HG02884 (cell line): ENCODE data around the gene TDRD3.

ENCODE experiments used
- ATAC-seq: cut with Tn5 transposase; IDR thresholded peaks from one replicate; pipeline ENCODE4 v1.9.1; 2021; ENCODE audit warnings: mild to moderate bottlenecking, moderate library complexity; ENCODE audit not compliant: unreplicated experiment

The TDRD3 gene

GRCh38 chr13:60572003-60572798, 175.2 kb downstream of the TDRD3 start:
- ATAC-seq: no peak

GRCh38 chr13:60572855-60573254, 175.8 kb downstream of the TDRD3 start:
- ATAC-seq: no peak

- no peak for ATAC-seq
Observed at GRCh38 chr13:60574735-60575134, 177.7 kb downstream of the TDRD3 start.

GRCh38 chr13:60575142-60575541, 178.1 kb downstream of the TDRD3 start:
- ATAC-seq: no peak

- ATAC-seq: no peak
Observed at GRCh38 chr13:60577761-60578160, 180.7 kb downstream of the TDRD3 start.

- ATAC-seq: no peak
Observed at GRCh38 chr13:60583196-60583888, 186.3 kb downstream of the TDRD3 start.

- no peak for ATAC-seq
Observed at GRCh38 chr13:60583911-60584753, 187.1 kb downstream of the TDRD3 start.

GRCh38 chr13:60584976-60585375, 188.0 kb downstream of the TDRD3 start:
- no peak for ATAC-seq

- peak; percentile 46 for ATAC-seq
Observed at GRCh38 chr13:60590800-60591747, 194.1 kb downstream of the TDRD3 start.

GRCh38 chr13:60603049-60603448, 206.0 kb downstream of the TDRD3 start:
- ATAC-seq: no peak

- no peak for ATAC-seq
Observed at GRCh38 chr13:60604058-60604457, 207.0 kb downstream of the TDRD3 start.

- ATAC-seq: no peak
Observed at GRCh38 chr13:60608954-60609353, 211.9 kb downstream of the TDRD3 start.

GRCh38 chr13:60611523-60611922, 214.5 kb downstream of the TDRD3 start:
- no peak for ATAC-seq

GRCh38 chr13:60612593-60612992, 215.6 kb downstream of the TDRD3 start:
- no peak for ATAC-seq

GRCh38 chr13:60613080-60613479, 216.1 kb downstream of the TDRD3 start:
- ATAC-seq: no peak

GRCh38 chr13:60617991-60618733, 221.1 kb downstream of the TDRD3 start:
- ATAC-seq: no peak

- no peak for ATAC-seq
Observed at GRCh38 chr13:60619461-60619860, 222.4 kb downstream of the TDRD3 start.

GRCh38 chr13:60620611-60621395, 223.8 kb downstream of the TDRD3 start:
- ATAC-seq: no peak

GRCh38 chr13:60623151-60623550, 226.1 kb downstream of the TDRD3 start:
- no peak for ATAC-seq
